Heart right ventricle (tissue), 16 donors: ENCODE measurements around the gene SMYD2. TPM values are rescaled to one million over a fixed set of nuclear protein-coding genes. Genes with fewer than 3 reads are reported as not detected.

ENCODE experiments used
- ATAC-seq, 8 donors: fragments of 200-7000 bp; cut with Tn5 transposase; one replicate each; pipeline ENCODE4 v1.9.1; 2020; ENCODE audit warnings: mild to moderate bottlenecking in 8 of 8, moderate library complexity in 8 of 8, moderate number of reproducible peaks in 1 of 8
- DNase-seq, 2 donors: peaks; one replicate each; pipeline ENCODE4 v3.0.0-alpha.2; 2020
- H3K27ac ChIP-seq, 10 donors: fragments of 200-600 bp; sonication (generic) in 2 of 10; one replicate each; pipeline versions ENCODE4 v1.5.0 to v1.8.0; 2020 to 2022; ENCODE audit warnings: mild to moderate bottlenecking in 3 of 10
- H3K27me3 ChIP-seq, 7 donors: fragments of 200-600 bp; one replicate each; pipeline ENCODE4 v1.8.0; 2021 to 2022; ENCODE audit warnings: mild to moderate bottlenecking in 2 of 7
- H3K36me3 ChIP-seq, 9 donors: fragments of 200-600 bp; sonication (generic) in 1 of 9; one replicate each; pipeline versions ENCODE4 v1.5.0 to v1.8.0; 2020 to 2022; ENCODE audit warnings: mild to moderate bottlenecking in 2 of 9
- H3K4me1 ChIP-seq, 9 donors: fragments of 200-600 bp; sonication (generic) in 1 of 9; one replicate each; pipeline versions ENCODE4 v1.5.0 to v1.8.0; 2020 to 2022; ENCODE audit warnings: mild to moderate bottlenecking in 4 of 9
- H3K4me3 ChIP-seq, 10 donors: fragments of 200-600 bp; sonication (generic) in 2 of 10; one replicate each; pipeline versions ENCODE4 v1.5.0 to v1.8.0; 2020 to 2022; ENCODE audit warnings: mild to moderate bottlenecking in 7 of 10, moderate library complexity in 2 of 10
- H3K9me3 ChIP-seq, 11 donors: fragments of 200-600 bp in 10 of 11; sonication (generic) in 2 of 11; one replicate each; pipeline versions ENCODE4 v1.5.0 to v1.8.0; 2013 to 2022; ENCODE audit warnings: mild to moderate bottlenecking in 2 of 11, control low read depth in 1 of 11, moderate library complexity in 1 of 11
- CTCF ChIP-seq, 9 donors: fragments of 200-600 bp; sonication (generic) in 2 of 9; IDR thresholded peaks; one replicate each; pipeline versions ENCODE4 v1.5.0 to v1.8.0; 2021 to 2022; ENCODE audit warnings: antibody characterized with exemption in 9 of 9, mild to moderate bottlenecking in 5 of 9, moderate library complexity in 1 of 9
- WGBS, 2 donors: extraction: QIAGEN DNeasy Blood & Tissue Kit; methylation state at CpG; one replicate each; pipeline ENCODE4 v1.1.7; 2013; ENCODE audit warnings: inconsistent platforms in 1 of 2; 5-methylcytosine and 5-hydroxymethylcytosine counted together
- intact Hi-C, 10 donors: fragments of 100-400 bp; cut with DNase I; formaldehyde crosslinking; loops; one replicate each; pipeline versions ENCODE4 v1.11.1 to v1.14.2; 2022
- polyA plus RNA-seq, 2 donors: library from polyadenylated mRNA; stranded (reverse); fragments of 200-250 nt; gene quantifications; one replicate each; pipeline ENCODE4 v1.2.3, GENCODE V29; 2013
- total RNA-seq, 10 donors: library from RNA; stranded (reverse); fragmentation: NEBNext Ultra II Directional in 3 of 10; extraction: Animal tissue kit (Norgen Biotek cat#: 25700) in 3 of 10; gene quantifications; one replicate each; pipeline versions ENCODE4 v1.2.1 to v1.2.4, GENCODE V29; 2021 to 2023
- donor health status: Arrhythmogenic right ventricular cardiomyopathy.
- donor health status: ischemic (EF 13 %, LVEDD 7.1; RV severe dilation, severe dysfunction).
- donor health status: healthy with polysubstance abuse.
- donor health status: DM: no; HTN: yes; CAD: no.
- donor health status: DM: no; HTN: no; CAD: no.
- donor health status: ischemic (EF 25% LVEDD 6.9; RV normal size, moderate dysfunction).
- donor health status: ischemic (EF 25% LVEDD 5.7; RV mildly dilated, moderate dysfunction).
- donor health status: healthy.
- donor health status: DM: yes; HTN: yes; CAD: no.
- donor health status: Ischemic cardiomyopathy.
- donor health status: ischemic (EF 35%, LVEDD 5.7; RV mildly dilated, moderate dysfunction).
- donor health status: nonischemic (EF 11% LVEDD 7.7; RV severe dilation, severe dysfunction).
- donor health status: DM: yes; HTN: yes; CAD: no.
- donor health status: PGD.
- donor health status: ischemic (EF 29% LVEDD 5.4; RV normal size, mild dysfunction).
- donor health status: nonischemic (EF 23%, LVEDD 6.1; RV moderate dilation, normal function).

Gene SMYD2
- total and polyA plus RNA-seq, 12 donors, result 97.3 to 438 (median 292) TPM

- H3K4me1 ChIP-seq, result peaks cover 0 to 28% (median 9%) of the 10 kb centered on the region in 9 donors
- DNase-seq (no peak), ATAC-seq (peak in 4 of 8 donors; percentile 60 to 78 (median 67))
- no peak for TF ChIP-seq CTCF (IDR thresholded peaks at IDR 0.05)
- intact Hi-C loops, result no loop called here
- 73 to 82% methylated on average over 4 of the region's 4 CpGs for WGBS, 2 donors
- H3K4me3 ChIP-seq, result no peak overlapping the region
- H3K9me3 ChIP-seq, result no peaks in the 10 kb centered on the region
- H3K36me3 ChIP-seq, result peaks cover 0 to 60% (median 14%) of the 10 kb centered on the region in 9 donors
- peak overlapping the region in 5 of 10 donors; percentile 32 to 62 (median 48) for H3K27ac ChIP-seq
- no peaks in the 10 kb centered on the region for H3K27me3 ChIP-seq
Measured at GRCh38 chr1:214352838-214353237, 71.9 kb downstream of the SMYD2 start.

- no peak overlapping the region for H3K27ac ChIP-seq
- no peak overlapping the region for H3K4me3 ChIP-seq
- ATAC-seq (no peak), DNase-seq (no peak)
- WGBS, 2 donors, result 81 to 87% methylated on average over 4 of the region's 4 CpGs
- H3K9me3 ChIP-seq, result no peaks in the 10 kb centered on the region
- TF ChIP-seq CTCF (IDR thresholded peaks at IDR 0.05), result no peak
- peaks cover 0 to 28% (median 9%) of the 10 kb centered on the region in 9 donors for H3K4me1 ChIP-seq
- intact Hi-C loops, result no loop called here
- no peaks in the 10 kb centered on the region for H3K27me3 ChIP-seq
- peaks cover 0 to 63% (median 18%) of the 10 kb centered on the region in 9 donors for H3K36me3 ChIP-seq
Measured at GRCh38 chr1:214354440-214355148, 73.6 kb downstream of the SMYD2 start.

- no peak overlapping the region for H3K4me3 ChIP-seq
- ATAC-seq (no peak), DNase-seq (no peak)
- WGBS, 2 donors, result 90 to 91% methylated on average over 5 of the region's 5 CpGs
- peaks cover 6 to 50% (median 36%) of the 10 kb centered on the region in 9 donors for H3K4me1 ChIP-seq
- no peak for TF ChIP-seq CTCF (IDR thresholded peaks at IDR 0.05)
- H3K36me3 ChIP-seq, result peaks cover 0 to 88% (median 18%) of the 10 kb centered on the region in 9 donors
- H3K27me3 ChIP-seq, result no peaks in the 10 kb centered on the region
- H3K9me3 ChIP-seq, result no peaks in the 10 kb centered on the region
- intact Hi-C loops, result no loop called here
- H3K27ac ChIP-seq, result peak overlapping the region in 6 of 10 donors; percentile 30 to 90 (median 88)
Measured at GRCh38 chr1:214360116-214360515, 79.2 kb downstream of the SMYD2 start.

- ATAC-seq (no peak), DNase-seq (no peak)
- peak overlapping the region in 6 of 10 donors; percentile 87 to 93 (median 89) for H3K27ac ChIP-seq
- no peak overlapping the region for H3K4me3 ChIP-seq
- peaks cover 0 to 84% (median 18%) of the 10 kb centered on the region in 9 donors for H3K36me3 ChIP-seq
- no peaks in the 10 kb centered on the region for H3K9me3 ChIP-seq
- H3K27me3 ChIP-seq, result no peaks in the 10 kb centered on the region
- 72 to 88% methylated on average over 3 of the region's 3 CpGs for WGBS, 2 donors
- TF ChIP-seq CTCF (IDR thresholded peaks at IDR 0.05), result no peak
- H3K4me1 ChIP-seq, result peaks cover 6 to 52% (median 38%) of the 10 kb centered on the region in 9 donors
- intact Hi-C loops, result no loop called here
Measured at GRCh38 chr1:214360525-214361164, 79.7 kb downstream of the SMYD2 start.
